GM23338 (cell line): ENCODE data around the gene TLCD4. TPM values are rescaled to one million over a fixed set of nuclear protein-coding genes. Genes with fewer than 3 reads are reported as not detected.

Experiments used
- ATAC-seq: fragments of 200-7000 bp; cut with Tn5 transposase; 3 replicates; pipeline ENCODE4 v1.9.1; 2020
- DNase-seq: peaks from one replicate; pipeline ENCODE4 v3.0.0-alpha.2; 2015; ENCODE audit warnings: low spot score
- H2AFZ ChIP-seq: fragments of 200-600 bp; sonication (generic); 2 replicates; pipeline ENCODE4 v1.8.0; 2016; ENCODE audit warnings: antibody characterized with exemption, mild to moderate bottlenecking, moderate library complexity
- H3F3A ChIP-seq: fragments of 200-600 bp; sonication (generic); replicated peaks from 2 replicates; pipeline ENCODE4 v1.8.0; 2017; ENCODE audit warnings: antibody characterized with exemption, mixed run types, low read depth
- H3K27ac ChIP-seq: fragments of 200-600 bp; sonication (generic); 2 replicates; pipeline ENCODE4 v1.6.1; 2016; ENCODE audit warnings: low read depth
- H3K27me3 ChIP-seq: fragments of 200-600 bp; sonication (generic); 2 replicates; pipeline ENCODE4 v1.8.0; 2016; ENCODE audit warnings: mild to moderate bottlenecking, mixed run types, moderate library complexity; ENCODE audit not compliant: insufficient read depth
- H3K36me3 ChIP-seq: fragments of 200-600 bp; sonication (generic); 2 replicates; pipeline ENCODE4 v1.8.0; 2016; ENCODE audit warnings: mild to moderate bottlenecking; ENCODE audit not compliant: insufficient read depth
- H3K4me1 ChIP-seq: fragments of 200-600 bp; sonication (generic); 2 replicates; pipeline ENCODE4 v1.8.0; 2016; ENCODE audit warnings: mild to moderate bottlenecking, moderate library complexity; ENCODE audit not compliant: insufficient read depth
- H3K4me2 ChIP-seq: fragments of 200-600 bp; sonication (generic); 2 replicates; pipeline ENCODE4 v1.7.1; 2017; ENCODE audit warnings: mixed run types
- H3K4me3 ChIP-seq: fragments of 200-600 bp; sonication (generic); 2 replicates; pipeline ENCODE4 v1.6.1; 2016; ENCODE audit warnings: mixed run types
- H3K79me2 ChIP-seq: fragments of 200-600 bp; sonication (generic); replicated peaks from 2 replicates; pipeline ENCODE4 v1.8.0; 2017; ENCODE audit warnings: mild to moderate bottlenecking; ENCODE audit not compliant: insufficient read depth
- H3K9me2 ChIP-seq: fragments of 200-600 bp; sonication (generic); 2 replicates; pipeline ENCODE4 v1.8.0; 2017; ENCODE audit not compliant: insufficient read depth
- H4K20me1 ChIP-seq: fragments of 200-600 bp; sonication (generic); replicated peaks from 2 replicates; pipeline ENCODE4 v1.8.0; 2017; ENCODE audit warnings: mild to moderate bottlenecking; ENCODE audit not compliant: insufficient read depth
- H3K27ac Mint-ChIP-seq: 2 replicates; pipeline ENCODE4 v1.8.0; 2020; ENCODE audit warnings: inconsistent platforms, mild to moderate bottlenecking, moderate library complexity, mixed read lengths
- H3K27me3 Mint-ChIP-seq: 3 replicates; pipeline ENCODE4 v1.8.0; 2022; ENCODE audit warnings: low read depth, mild to moderate bottlenecking, moderate library complexity, mixed read lengths, inconsistent platforms; ENCODE audit not compliant: insufficient read depth, poor library complexity
- H3K36me3 Mint-ChIP-seq: 3 replicates; pipeline ENCODE4 v1.8.0; 2021; ENCODE audit warnings: low read depth, mild to moderate bottlenecking, inconsistent platforms, moderate library complexity, mixed read lengths
- H3K4me1 Mint-ChIP-seq: 3 replicates; pipeline ENCODE4 v1.8.0; 2020; ENCODE audit warnings: mild to moderate bottlenecking, inconsistent platforms, mixed read lengths
- H3K4me3 Mint-ChIP-seq: 3 replicates; pipeline ENCODE4 v1.8.0; 2021; ENCODE audit warnings: moderate library complexity, mild to moderate bottlenecking, inconsistent platforms, mixed read lengths
- H3K9me3 Mint-ChIP-seq: 3 replicates; pipeline ENCODE4 v1.8.0; 2020; ENCODE audit warnings: moderate library complexity, mild to moderate bottlenecking, inconsistent platforms, mixed read lengths
- CREB1 ChIP-seq: fragments of 250-450 bp; sonication (Bioruptor Pico); IDR thresholded peaks from 2 replicates; pipeline ENCODE4 v1.5.0; 2020; ENCODE audit warnings: low read depth, mild to moderate bottlenecking, moderate library complexity
- ETS1 ChIP-seq: IDR thresholded peaks from 2 replicates; pipeline ENCODE4 v1.6.1; 2016; ENCODE audit warnings: antibody characterized with exemption
- EZH2 ChIP-seq: fragments of 200-600 bp; sonication (generic); IDR thresholded peaks from one replicate; pipeline ENCODE4 v1.8.0; 2017; ENCODE audit warnings: antibody characterized with exemption, mild to moderate bottlenecking, low read depth; ENCODE audit not compliant: unreplicated experiment
- EZH2phosphoT487 ChIP-seq: fragments of 200-600 bp; sonication (generic); IDR thresholded peaks from one replicate; pipeline ENCODE4 v1.8.1; 2018; ENCODE audit warnings: antibody characterized with exemption; ENCODE audit not compliant: unreplicated experiment
- JUNB ChIP-seq: IDR thresholded peaks from one replicate; pipeline ENCODE4 v1.6.1; 2016; ENCODE audit warnings: antibody characterized with exemption; ENCODE audit not compliant: unreplicated experiment
- NANOG ChIP-seq: IDR thresholded peaks from 2 replicates; pipeline ENCODE4 v1.6.1; 2016; ENCODE audit warnings: antibody characterized with exemption, borderline replicate concordance
- POLR2AphosphoS5 ChIP-seq: IDR thresholded peaks from 2 replicates; pipeline ENCODE4 v1.6.1; 2016; ENCODE audit warnings: antibody characterized with exemption, low read depth
- STAT1 ChIP-seq: IDR thresholded peaks from one replicate; pipeline ENCODE4 v1.6.1; 2016; ENCODE audit warnings: antibody characterized with exemption; ENCODE audit not compliant: unreplicated experiment
- ZNF114 ChIP-seq: fragments of 250-450 bp; sonication (Bioruptor Pico); IDR thresholded peaks from 2 replicates; pipeline ENCODE4 v1.5.0; 2020; ENCODE audit warnings: mild to moderate bottlenecking, moderate library complexity
- ZNF331 ChIP-seq: fragments of 250-450 bp; sonication (Bioruptor Pico); IDR thresholded peaks from 2 replicates; pipeline ENCODE4 v1.5.0; 2020; ENCODE audit warnings: low read depth, mild to moderate bottlenecking, moderate library complexity
- ZNF462 ChIP-seq: fragments of 250-450 bp; sonication (Bioruptor Pico); IDR thresholded peaks from 2 replicates; pipeline ENCODE4 v1.5.0; 2020; ENCODE audit warnings: mild to moderate bottlenecking, moderate library complexity
- polyA plus RNA-seq: library from polyadenylated mRNA; unstranded; fragments of >200 nt; fragmentation: Nextera tagmentation; extraction: Ambion mirVana; gene quantifications from 2 replicates; pipeline ENCODE4 v1.2.1, GENCODE V29; 2016
- total RNA-seq: library from RNA; depleted of rRNA; stranded (reverse); fragments of >200 nt; shearing (Covaris generic); gene quantifications from 2 replicates; pipeline ENCODE4 v1.2.3, GENCODE V29; 2014
- TF ChIP-seq, protein P1 (sequence below), 2 experiments: fragments of 200-600 bp in 1 of 2; sonication (generic) in 1 of 2; conservative IDR thresholded peaks; 2 replicates each; pipeline versions ENCODE4 v1.5.1 to v1.6.1; 2016 to 2017; ENCODE audit warnings: antibody characterized with exemption in 2 of 2, low read depth in 2 of 2, mild to moderate bottlenecking in 2 of 2, moderate library complexity in 1 of 2
- TF ChIP-seq, protein P2 (sequence below): IDR thresholded peaks from one replicate; pipeline ENCODE4 v1.6.1; 2018; ENCODE audit warnings: antibody characterized with exemption; ENCODE audit not compliant: unreplicated experiment

The TLCD4 gene
- total and polyA plus RNA-seq, 2 experiments from 2014 or later = 3.5 to 4.2 TPM

GRCh38 chr1:95071539-95071938, 45.6 kb upstream of the TLCD4 start:
- H3K9me2 ChIP-seq = no peaks in the 10 kb centered on the region
- no peaks in the 10 kb centered on the region for H4K20me1 ChIP-seq
- peak overlapping the region; percentile 94 for H2AFZ ChIP-seq
- no peaks in the 10 kb centered on the region; the same call in 1 of the 2 replicates for H3K27me3 ChIP-seq
- Mint-ChIP-seq H3K9me3 (no peaks in the 10 kb centered on the region), H3K4me3 (peak overlapping the region; percentile 96; the same call in 1 of the 3 replicates), H3K27me3 (no peaks in the 10 kb centered on the region), H3K4me1 (peaks cover 2% of the 10 kb centered on the region; the same call in 1 of the 3 replicates), H3K36me3 (no peaks in the 10 kb centered on the region), H3K27ac (no peak overlapping the region)
- H3K27ac ChIP-seq = no peak overlapping the region
- peaks cover 6% of the 10 kb centered on the region; the same call in 1 of the 2 replicates for H3K4me1 ChIP-seq
- no peak for TF ChIP-seq ZNF114 (CRISPR knock-in tag)
- TF ChIP-seq, protein P1, sequence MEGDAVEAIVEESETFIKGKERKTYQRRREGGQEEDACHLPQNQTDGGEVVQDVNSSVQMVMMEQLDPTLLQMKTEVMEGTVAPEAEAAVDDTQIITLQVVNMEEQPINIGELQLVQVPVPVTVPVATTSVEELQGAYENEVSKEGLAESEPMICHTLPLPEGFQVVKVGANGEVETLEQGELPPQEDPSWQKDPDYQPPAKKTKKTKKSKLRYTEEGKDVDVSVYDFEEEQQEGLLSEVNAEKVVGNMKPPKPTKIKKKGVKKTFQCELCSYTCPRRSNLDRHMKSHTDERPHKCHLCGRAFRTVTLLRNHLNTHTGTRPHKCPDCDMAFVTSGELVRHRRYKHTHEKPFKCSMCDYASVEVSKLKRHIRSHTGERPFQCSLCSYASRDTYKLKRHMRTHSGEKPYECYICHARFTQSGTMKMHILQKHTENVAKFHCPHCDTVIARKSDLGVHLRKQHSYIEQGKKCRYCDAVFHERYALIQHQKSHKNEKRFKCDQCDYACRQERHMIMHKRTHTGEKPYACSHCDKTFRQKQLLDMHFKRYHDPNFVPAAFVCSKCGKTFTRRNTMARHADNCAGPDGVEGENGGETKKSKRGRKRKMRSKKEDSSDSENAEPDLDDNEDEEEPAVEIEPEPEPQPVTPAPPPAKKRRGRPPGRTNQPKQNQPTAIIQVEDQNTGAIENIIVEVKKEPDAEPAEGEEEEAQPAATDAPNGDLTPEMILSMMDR (conservative IDR thresholded peaks at IDR 0.05; ENCODE audit: low read depth in 2 of 2) = no peak
- no peak for TF ChIP-seq ZNF462
- TF ChIP-seq, protein P2, sequence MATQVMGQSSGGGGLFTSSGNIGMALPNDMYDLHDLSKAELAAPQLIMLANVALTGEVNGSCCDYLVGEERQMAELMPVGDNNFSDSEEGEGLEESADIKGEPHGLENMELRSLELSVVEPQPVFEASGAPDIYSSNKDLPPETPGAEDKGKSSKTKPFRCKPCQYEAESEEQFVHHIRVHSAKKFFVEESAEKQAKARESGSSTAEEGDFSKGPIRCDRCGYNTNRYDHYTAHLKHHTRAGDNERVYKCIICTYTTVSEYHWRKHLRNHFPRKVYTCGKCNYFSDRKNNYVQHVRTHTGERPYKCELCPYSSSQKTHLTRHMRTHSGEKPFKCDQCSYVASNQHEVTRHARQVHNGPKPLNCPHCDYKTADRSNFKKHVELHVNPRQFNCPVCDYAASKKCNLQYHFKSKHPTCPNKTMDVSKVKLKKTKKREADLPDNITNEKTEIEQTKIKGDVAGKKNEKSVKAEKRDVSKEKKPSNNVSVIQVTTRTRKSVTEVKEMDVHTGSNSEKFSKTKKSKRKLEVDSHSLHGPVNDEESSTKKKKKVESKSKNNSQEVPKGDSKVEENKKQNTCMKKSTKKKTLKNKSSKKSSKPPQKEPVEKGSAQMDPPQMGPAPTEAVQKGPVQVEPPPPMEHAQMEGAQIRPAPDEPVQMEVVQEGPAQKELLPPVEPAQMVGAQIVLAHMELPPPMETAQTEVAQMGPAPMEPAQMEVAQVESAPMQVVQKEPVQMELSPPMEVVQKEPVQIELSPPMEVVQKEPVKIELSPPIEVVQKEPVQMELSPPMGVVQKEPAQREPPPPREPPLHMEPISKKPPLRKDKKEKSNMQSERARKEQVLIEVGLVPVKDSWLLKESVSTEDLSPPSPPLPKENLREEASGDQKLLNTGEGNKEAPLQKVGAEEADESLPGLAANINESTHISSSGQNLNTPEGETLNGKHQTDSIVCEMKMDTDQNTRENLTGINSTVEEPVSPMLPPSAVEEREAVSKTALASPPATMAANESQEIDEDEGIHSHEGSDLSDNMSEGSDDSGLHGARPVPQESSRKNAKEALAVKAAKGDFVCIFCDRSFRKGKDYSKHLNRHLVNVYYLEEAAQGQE = no peak
- no peak for TF ChIP-seq EZH2phosphoT487
- no peak for TF ChIP-seq NANOG
- TF ChIP-seq EZH2 = no peak
- TF ChIP-seq ETS1 = no peak
- TF ChIP-seq CREB1 (CRISPR knock-in tag) = no peak
- TF ChIP-seq ZNF331 (CRISPR knock-in tag) = no peak
- no peak for TF ChIP-seq JUNB
- no peak for TF ChIP-seq POLR2AphosphoS5
- no peak for TF ChIP-seq STAT1
- H3K4me2 ChIP-seq = peak overlapping the region; percentile 85
- no peak for ATAC-seq
- no peaks in the 10 kb centered on the region for H3K36me3 ChIP-seq
- peak overlapping the region; percentile 62 for H3K4me3 ChIP-seq
- no peak for DNase-seq
- H3F3A ChIP-seq = no peaks in the 10 kb centered on the region
- H3K79me2 ChIP-seq = no peaks in the 10 kb centered on the region
